ENCODE data around the gene CLCN2. TPM values are rescaled to one million over a fixed set of nuclear protein-coding genes. Genes with fewer than 3 reads are reported as not detected.

CLCN2 gene
- total RNA-seq, 1 donor from 2014 or later: 24.9 TPM

DNA sequence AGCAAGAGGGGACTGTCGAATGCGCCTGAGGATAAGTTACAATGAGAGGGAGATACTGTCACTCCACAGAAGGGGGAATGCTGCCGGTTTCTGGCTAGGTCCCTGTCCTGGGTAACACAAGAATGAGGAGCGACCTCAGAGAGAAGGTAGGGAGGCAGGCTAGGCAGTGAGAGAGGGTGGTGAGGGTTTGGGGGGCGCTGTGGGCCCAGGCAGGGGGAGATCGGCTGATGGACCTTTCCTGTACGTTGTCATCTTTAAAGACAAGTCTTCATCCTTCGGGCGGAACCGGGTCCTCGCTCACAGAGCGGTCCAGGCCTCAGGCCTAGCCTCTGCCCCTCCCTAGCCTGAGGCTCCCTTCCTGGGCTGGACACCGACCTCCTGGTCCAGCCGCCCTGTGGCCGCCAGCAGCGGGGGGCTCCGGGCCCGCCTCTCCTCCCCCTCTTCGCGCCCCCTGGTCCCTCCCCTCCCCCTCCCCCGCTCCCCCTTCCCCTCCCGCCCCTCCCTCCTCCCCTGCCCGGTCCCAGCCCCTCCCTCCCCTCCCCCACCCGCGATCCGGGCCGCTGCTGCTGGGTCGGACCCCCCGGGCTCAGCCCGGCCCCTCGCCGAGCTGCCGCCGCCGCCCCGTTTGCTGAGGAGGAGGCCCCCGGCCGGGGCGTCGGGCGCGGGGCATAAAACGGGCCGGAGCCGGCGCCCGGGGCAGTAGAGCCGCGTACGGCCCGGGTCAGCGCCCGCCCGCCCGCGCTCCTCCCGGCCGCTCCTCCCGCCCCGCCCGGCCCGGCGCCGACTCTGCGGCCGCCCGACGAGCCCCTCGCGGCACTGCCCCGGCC, 18.2 kb upstream of the CLCN2 start, which contains the start of gene CHRD:
Gene CHRD, plus strand, starts transcription at position 697 of the 827 bp plus-strand sequence. CDS start 265 bp downstream, outside the sequence.
- peak within 1 kb of the TSS; percentile 85 for H3K4me3 Mint-ChIP-seq
- H3K9me3 Mint-ChIP-seq: no peaks in the 10 kb centered on the region
- H3K4me1 Mint-ChIP-seq (ENCODE audit: unreplicated experiment): peaks cover 27% of the 10 kb centered on the region
- no peak within 1 kb of the TSS for H3K27ac Mint-ChIP-seq
- peaks cover 55% of the 10 kb centered on the region for H3K27me3 Mint-ChIP-seq
- TF ChIP-seq, protein P1, sequence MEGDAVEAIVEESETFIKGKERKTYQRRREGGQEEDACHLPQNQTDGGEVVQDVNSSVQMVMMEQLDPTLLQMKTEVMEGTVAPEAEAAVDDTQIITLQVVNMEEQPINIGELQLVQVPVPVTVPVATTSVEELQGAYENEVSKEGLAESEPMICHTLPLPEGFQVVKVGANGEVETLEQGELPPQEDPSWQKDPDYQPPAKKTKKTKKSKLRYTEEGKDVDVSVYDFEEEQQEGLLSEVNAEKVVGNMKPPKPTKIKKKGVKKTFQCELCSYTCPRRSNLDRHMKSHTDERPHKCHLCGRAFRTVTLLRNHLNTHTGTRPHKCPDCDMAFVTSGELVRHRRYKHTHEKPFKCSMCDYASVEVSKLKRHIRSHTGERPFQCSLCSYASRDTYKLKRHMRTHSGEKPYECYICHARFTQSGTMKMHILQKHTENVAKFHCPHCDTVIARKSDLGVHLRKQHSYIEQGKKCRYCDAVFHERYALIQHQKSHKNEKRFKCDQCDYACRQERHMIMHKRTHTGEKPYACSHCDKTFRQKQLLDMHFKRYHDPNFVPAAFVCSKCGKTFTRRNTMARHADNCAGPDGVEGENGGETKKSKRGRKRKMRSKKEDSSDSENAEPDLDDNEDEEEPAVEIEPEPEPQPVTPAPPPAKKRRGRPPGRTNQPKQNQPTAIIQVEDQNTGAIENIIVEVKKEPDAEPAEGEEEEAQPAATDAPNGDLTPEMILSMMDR (conservative IDR thresholded peaks at IDR 0.05): no peak
- no peak for DNase-seq (ENCODE audit: extremely low spot score, unreplicated experiment)
- no peaks in the 10 kb centered on the region for H3K36me3 Mint-ChIP-seq

DNA sequence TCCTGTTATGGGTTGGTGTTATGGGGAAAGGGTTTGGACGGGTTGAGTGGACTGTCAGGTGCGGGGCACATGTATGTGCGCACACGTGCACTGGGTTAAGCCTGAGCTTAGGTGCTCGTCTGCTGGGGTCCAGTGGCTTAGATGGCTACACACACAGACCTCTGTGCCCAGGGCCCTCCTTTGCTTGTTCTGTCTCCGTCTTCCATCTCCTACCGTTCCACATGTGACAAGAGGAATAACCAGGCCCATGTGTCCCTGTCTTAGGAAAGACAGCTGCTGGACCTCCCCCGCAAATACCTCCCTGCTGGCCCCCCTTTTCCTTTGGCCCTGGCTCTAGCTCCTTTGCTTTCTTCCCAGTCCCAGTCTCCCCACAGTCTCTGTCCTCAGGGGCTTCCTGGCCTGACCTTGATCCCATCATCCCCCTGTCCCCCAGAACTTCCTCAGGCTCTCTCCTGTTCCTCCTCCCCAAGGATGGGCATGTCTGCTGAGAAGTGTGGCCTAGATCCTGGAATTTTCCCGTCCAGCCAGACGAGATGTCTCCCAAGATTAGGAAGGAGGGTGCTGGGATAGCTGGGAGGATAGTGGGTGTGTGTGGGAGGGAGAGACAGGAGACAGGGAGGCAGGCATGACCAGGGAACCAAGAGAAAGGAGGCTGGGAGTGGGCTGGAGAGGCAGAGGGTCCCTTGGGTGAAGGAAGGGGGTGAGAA, 17.4 kb upstream of the CLCN2 start:
- H3K27ac Mint-ChIP-seq: no peak overlapping the region

DNA sequence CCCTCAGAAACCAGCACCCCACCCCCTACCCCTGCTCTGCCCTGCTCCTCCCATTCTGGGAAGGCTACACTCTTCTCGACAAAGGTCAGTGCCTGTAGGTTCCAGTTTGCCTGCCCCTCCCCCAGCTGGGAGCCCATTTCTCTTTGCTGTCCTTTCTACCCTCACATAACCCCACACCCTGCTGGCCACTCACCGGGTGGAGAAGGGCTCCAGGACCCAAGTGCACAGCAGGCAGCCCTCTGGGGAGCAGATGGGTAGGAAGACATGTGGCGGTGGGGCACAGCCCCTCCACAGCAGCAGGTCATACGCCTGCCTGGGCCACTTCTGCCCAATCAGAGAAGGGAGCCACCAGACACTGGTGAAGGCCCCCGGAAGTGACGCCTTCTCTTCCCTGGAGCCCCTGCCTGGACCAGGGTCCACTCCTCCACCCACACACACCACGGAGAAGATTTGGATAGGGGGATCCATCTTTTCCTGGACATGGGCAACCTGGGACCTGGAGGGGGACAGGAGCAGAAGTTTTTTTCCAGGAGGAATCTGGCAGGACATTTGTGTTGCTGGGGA, 16.6 kb upstream of the CLCN2 start, which contains the start of gene THPO:
Gene THPO, minus strand, starts transcription at position 326 of the 564 bp plus-strand sequence. CDS start 1,948 bp downstream, outside the sequence.
- Mint-ChIP-seq H3K27me3 (peaks cover 53% of the 10 kb centered on the region), H3K4me3 (peak within 1 kb of the TSS; percentile 85), H3K4me1 (ENCODE audit: unreplicated experiment) (peaks cover 27% of the 10 kb centered on the region), H3K9me3 (no peaks in the 10 kb centered on the region), H3K36me3 (no peaks in the 10 kb centered on the region), H3K27ac (no peak within 1 kb of the TSS)
- TF ChIP-seq, protein P1 (conservative IDR thresholded peaks at IDR 0.05): no peak
- no peak for DNase-seq (ENCODE audit: extremely low spot score, unreplicated experiment)

More for the DNA sequence above, 17.4 kb upstream of the CLCN2 start:
- no peaks in the 10 kb centered on the region for H3K9me3 Mint-ChIP-seq
- peaks cover 27% of the 10 kb centered on the region for H3K4me1 Mint-ChIP-seq (ENCODE audit: unreplicated experiment)
- peak overlapping the region; percentile 85 for H3K4me3 Mint-ChIP-seq
- H3K27me3 Mint-ChIP-seq: peaks cover 53% of the 10 kb centered on the region
- DNase-seq (ENCODE audit: extremely low spot score, unreplicated experiment): no peak
- no peaks in the 10 kb centered on the region for H3K36me3 Mint-ChIP-seq
- TF ChIP-seq, protein P1 (conservative IDR thresholded peaks at IDR 0.05): no peak

DNA sequence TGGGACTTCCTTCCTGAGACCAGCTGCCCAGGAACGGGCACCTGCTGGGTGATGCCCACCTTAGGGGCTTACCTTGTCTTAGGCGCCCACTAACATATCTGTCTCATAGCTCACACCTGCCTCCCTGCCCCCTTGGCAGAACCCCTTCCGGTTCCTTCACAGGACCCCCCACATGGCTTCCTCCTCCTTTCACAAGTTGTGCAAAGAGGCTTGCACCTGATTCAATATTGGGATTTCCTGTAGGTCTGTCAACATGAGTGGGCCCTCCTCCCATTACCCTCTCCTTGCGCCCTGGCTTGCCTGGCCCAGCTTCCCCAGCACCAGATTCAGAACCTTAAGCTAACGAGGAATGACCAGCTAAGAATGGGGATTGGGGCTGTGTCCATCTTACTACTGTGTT, 16.0 kb upstream of the CLCN2 start:
- no peak for DNase-seq (ENCODE audit: extremely low spot score, unreplicated experiment)
- no peak overlapping the region for H3K27ac Mint-ChIP-seq
- peak overlapping the region; percentile 51 for H3K4me3 Mint-ChIP-seq
- H3K4me1 Mint-ChIP-seq (ENCODE audit: unreplicated experiment): peaks cover 29% of the 10 kb centered on the region
- H3K9me3 Mint-ChIP-seq: no peaks in the 10 kb centered on the region
- H3K27me3 Mint-ChIP-seq: peaks cover 47% of the 10 kb centered on the region
- TF ChIP-seq, protein P1 (conservative IDR thresholded peaks at IDR 0.05): no peak
- H3K36me3 Mint-ChIP-seq: no peaks in the 10 kb centered on the region

DNA sequence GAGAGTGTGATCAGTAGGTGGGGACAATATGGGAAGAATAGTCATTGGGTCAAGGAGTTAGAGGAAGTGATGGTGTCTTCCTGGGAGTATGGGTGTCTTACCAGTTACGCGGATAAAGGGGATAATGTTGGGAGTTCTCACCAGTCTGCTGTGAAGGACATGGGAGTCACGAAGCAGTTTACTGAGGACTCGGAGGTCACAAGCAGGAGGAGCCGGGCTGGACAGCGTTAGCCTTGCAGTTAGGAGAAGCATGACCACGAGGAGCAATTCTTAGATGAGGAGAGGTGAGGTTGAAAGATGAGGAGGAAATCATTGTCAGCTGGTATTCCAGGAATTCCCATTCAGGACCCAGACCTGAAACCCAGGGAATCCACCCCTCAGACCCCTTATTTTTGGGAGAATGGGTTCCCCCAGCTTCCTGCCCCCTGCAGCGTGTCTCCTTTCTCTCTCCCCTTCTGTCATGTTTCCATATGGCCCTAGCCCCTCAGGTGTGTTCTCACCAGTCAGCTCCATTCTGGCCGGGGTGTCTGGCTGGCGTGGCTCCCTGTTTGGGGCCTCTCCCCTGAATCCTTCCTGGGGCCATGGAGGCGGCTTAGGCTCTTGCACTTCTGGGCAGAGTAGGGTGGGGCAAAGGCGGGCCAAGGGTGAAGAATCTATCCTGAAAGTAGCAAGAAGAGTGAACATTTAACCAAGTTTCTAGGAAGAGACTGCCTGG, 14.5 kb upstream of the CLCN2 start:
- no peak overlapping the region for H3K27ac Mint-ChIP-seq
- H3K4me1 Mint-ChIP-seq (ENCODE audit: unreplicated experiment): peaks cover 41% of the 10 kb centered on the region
- DNase-seq (ENCODE audit: extremely low spot score, unreplicated experiment): no peak
- H3K27me3 Mint-ChIP-seq: peaks cover 37% of the 10 kb centered on the region
- H3K9me3 Mint-ChIP-seq: no peaks in the 10 kb centered on the region
- peaks cover 3% of the 10 kb centered on the region for H3K36me3 Mint-ChIP-seq
- peak overlapping the region; percentile 3 for H3K4me3 Mint-ChIP-seq
- TF ChIP-seq, protein P1 (conservative IDR thresholded peaks at IDR 0.05): no peak

Data from type B pancreatic cell (in vitro differentiated cells).